GM19452 (cell line): ENCODE results near the gene SCML1.
A peak's percentile ranks its signal among the peaks of the same experiment; 100 is the strongest.
"Not testable (repeated sequence)": the region's sequence is repeated elsewhere in the genome, so short reads cannot be mapped to it uniquely, and the experiment has no call there.

Experiments
- ATAC-seq: cut with Tn5 transposase; IDR thresholded peaks from one replicate; pipeline ENCODE4 v1.9.1; 2021; ENCODE audit not compliant: unreplicated experiment

Gene SCML1

DNA sequence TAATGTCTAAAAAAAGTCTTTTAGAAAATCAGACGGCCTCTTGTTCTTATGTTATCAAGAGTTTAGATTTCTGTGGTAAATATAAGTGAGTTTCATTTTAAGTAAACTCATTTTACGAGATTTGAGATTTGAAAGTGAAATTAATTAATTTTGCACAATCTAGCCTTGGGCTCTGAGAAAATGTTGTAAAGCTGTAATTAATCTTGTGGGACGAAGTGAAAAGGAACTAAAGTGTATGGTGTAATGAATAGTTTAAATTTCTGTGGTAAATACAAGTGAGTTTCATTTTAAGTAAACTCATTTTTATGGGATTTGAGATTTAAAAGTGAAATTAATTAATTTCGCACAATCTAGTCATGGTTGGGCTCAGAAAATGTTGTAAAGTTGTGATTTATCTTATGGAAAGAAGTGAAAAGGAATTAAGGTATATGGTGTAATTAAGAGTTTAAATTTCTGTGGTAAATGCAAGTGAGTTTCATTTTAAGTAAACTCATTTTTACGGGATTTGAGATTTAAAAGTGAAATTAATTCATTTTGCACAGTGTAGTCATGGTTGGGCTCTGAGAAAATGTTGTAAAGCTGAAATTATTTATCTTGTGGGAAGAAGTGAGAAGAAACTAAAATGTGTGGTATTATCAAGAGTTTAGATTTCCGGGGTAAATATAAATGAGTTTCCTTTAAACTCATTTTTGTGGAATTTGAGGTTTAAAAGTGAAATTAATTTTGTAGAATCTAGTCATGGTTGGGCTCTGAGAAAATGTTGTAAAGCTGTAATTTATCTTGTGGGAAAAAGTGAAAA lies 1.6 kb downstream of the SCML1 start:
- no peak for ATAC-seq

DNA sequence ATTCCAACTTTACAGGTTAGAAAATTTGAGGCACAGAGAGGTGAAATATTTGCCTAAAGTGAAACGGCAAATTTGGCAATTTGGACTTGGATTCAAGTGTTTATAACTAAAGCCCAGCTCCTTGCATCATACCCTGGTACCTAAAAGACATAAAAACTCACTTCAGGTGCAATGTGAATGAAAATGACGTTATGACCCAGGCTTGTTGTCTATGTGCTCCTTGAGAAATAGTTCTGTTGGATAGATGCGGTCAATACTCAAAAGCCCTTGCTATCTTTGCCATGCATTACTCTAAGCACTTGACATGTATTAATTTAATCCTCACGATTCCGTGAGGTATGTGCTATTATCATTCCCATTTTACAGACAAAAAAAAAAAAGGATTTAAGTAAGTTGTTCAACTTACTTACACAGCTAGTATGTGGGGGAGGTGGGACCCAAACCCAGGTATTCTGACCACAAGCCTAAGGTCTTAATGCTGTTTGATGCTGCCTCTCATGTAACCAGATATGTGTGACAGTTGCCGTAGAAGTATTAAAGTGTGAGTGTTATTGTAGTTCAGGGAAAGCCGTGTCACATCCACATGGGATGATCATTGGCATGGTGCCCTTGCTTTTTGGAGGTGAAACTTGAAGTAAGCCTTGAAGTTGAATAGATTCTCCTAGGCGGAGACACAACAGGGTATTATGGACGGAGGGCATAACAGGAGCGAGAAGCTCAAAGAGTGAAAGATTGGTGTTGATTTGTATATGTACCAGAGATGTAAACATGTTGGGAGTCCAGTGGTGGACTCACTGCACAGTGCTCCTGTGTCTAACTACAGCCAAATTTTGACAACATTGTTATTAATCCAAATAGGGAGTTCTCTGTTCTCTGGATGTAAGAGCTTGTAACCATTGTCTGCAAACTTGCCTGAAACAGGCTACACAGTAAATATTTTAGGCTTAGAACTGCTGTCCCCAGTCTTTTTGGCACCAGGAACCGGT lies 3.1 kb downstream of the SCML1 start:
- ATAC-seq, result no peak

DNA sequence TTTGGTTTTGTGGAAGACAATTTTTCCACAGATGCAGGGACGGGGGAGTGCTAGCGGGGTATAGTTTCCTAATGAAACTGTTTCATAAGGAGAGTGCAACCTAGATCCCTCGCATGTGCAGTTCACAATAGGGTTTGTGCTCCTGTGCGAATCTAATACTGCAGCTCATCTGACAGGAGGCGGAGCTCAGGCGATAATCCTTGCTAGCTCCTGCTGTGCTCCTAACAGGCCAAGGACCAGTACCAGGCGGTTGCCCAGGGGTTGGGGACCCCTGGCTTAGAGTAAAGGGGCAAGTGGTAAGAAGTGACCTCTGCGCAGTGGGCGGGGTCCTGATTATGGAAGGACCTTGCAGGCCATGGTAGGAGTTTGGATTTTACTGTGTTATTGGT lies 3.8 kb downstream of the SCML1 start:
- no peak for ATAC-seq

DNA sequence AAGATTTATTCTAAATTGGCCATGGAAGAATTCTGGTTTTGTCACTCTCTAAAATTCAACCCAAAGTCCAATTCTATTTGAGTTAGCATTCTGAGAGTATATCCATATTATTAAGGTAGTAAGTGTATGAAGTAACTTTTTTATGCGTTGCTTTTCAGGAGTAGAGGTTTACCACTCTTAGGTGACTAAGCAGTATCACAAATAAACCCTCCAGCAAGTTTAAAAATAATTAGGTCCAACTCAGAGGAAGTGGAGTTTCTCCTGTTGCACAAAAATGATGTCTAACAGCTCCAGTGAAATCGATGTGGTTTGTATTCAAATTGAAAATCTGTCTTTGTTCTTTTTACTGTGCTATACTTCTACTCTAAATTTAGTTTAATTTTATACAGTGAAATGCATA lies 6.6 kb downstream of the SCML1 start:
- no peak for ATAC-seq

DNA sequence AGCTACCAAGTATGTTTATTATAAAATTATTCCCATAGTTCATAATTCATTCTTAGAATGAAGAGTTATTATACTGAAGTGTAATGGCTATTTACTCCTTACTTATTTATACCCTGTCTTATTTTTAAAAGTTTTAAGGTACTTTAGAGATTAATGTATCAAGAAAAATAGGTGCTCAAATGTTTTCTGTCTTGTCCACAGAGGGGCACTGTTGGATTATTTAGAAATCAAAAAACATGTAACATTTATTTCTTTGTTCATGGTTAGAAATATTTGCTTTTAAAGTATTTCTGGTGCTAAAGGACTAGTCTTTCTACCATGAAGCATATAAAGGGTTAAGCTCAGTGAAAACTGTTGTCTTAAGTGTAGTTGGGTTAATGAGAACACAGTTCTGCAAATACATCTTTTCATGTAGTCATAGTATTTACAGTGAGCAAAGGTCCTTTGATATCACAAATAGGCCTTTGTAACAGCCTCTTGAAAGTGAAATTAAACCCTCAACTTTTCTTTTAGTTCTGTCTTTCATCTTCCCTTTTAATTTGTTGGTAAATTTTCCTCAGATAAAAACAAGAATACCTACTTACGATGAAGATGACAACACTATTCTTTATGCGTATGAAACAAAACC lies 7.7 kb downstream of the SCML1 start:
- ATAC-seq, result no peak

DNA sequence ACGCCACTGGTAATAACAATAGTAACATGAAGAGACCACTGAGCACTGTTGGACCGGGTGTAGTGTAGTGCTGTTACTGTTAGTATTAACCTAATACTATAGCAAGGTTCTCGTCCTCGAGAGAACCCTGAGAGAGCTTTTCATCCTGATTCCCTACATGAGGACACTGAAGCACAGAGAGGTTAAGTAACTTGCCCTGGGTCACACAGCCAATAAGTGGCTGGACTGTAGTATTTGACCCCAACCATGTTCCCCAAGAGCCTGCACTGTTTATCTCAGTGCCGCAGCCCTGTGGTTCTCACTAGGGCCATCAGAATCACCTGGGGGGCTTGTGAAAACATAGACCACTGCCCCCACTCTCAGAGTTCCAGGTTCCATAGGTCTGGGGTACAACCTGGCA lies 10.4 kb downstream of the SCML1 start:
- no peak for ATAC-seq

DNA sequence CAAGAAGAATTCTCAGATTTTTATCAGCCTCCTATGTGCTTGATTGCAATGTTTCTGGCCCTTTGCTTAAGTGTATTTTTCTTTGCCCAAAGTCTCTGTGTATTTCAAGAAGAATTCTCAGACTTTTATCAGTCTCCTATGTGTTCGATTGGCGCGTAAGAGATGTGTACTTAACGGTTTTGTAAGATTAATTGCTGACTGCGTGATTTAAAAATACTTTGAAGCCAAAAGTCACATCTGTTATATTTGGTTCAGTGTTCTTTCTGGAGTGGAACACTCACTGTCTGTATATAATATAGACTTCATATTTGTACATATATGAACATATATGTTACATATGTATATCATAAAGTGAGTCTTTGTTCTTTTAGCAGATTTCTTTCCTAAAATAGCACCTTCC lies 11.4 kb downstream of the SCML1 start:
- no peak for ATAC-seq

DNA sequence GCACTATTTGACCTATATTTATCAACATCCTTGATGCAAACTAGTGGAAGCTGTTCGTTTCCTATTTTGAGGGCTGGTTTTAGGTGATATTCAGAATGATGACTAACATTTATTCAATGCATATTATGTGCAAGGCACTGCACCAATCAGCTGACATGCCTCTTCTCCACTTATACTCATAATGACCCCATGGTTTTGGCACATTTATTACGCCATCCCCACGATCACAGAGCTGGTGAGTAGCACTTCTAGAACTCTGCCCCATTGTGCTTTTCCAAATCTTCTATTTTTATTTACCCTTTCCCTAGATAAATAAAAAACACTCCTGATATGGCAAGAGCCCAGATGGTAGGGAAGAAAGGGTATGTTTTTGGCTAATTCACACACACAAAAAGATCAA lies 13.1 kb downstream of the SCML1 start:
- ATAC-seq, result no peak

DNA sequence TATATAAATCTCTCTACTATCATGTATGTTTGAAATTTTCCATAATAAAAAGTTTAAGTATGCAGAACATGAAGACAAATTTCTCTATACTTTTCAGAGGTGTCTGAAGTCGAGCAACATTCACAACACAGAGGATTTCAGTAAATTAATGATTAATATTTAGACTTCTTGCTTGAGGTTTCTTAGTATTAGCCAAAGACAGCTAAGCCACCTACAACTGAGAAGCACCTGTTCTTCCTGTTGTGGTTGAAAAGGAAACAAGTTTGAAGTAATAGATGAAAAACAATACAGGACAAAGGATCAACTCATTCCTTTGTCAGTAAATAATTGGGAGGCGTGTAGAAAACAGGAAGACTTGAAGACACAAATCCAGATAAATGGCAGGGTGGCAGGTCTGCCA lies 21.1 kb downstream of the SCML1 start:
- peak; percentile 96 for ATAC-seq

DNA sequence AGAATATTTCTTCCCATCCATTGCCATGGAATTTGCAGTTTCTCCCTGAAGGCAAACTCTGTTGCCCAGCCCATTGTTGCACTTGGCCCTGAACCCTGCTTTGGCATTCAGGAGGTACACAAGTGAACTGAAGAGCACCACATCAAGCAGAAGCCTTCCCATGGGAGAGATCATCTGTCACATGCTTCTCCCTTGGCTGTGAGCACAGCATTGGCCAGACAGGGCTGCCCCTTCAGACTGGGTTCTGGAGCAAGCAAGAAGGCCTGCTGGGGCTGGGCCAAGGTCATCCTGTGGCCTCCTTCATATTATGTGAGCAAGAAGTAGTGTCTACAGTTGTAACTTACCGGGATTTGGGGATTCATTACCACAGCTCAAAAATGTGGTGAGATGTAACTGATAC lies 22.7 kb downstream of the SCML1 start:
- ATAC-seq, result no peak

DNA sequence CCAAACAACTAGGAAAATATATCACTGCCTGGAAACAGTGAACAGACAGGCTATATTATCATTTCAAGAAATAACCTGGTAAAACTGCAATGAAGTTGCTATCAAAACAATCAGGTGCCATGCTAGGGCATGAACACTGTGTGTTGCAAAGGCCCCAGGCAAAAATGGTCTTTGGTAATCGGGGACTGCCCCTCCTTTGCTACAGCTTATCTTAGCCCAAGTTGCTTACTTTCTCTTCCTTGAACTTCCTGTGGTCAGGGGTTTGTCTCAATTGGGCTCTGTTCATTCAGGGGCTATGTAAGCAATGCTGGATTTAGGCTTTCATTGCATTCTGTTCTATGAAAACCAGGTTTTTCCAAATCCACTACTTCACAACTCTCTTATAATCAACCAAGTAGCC lies 30.4 kb downstream of the SCML1 start:
- ATAC-seq, result no peak

DNA sequence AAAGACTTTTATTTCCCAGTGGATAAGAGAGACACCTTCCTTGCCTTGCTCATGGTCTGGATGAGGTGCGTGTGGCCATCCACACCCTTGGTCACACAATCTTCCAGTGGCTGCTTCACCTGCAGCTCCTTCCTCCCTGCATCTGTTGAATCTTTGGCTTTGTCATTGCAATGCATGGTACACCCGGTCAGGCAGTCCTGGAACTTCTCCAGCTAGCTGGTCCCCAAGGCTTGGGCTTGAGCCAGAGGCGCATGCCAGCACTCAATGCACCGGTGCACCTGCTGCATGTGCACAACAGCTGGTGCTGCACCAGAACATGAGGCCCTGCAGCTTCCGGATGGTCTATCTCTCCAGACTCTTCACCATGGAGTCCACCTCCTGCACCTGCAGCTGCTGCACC lies 31.7 kb downstream of the SCML1 start:
- no peak for ATAC-seq

DNA sequence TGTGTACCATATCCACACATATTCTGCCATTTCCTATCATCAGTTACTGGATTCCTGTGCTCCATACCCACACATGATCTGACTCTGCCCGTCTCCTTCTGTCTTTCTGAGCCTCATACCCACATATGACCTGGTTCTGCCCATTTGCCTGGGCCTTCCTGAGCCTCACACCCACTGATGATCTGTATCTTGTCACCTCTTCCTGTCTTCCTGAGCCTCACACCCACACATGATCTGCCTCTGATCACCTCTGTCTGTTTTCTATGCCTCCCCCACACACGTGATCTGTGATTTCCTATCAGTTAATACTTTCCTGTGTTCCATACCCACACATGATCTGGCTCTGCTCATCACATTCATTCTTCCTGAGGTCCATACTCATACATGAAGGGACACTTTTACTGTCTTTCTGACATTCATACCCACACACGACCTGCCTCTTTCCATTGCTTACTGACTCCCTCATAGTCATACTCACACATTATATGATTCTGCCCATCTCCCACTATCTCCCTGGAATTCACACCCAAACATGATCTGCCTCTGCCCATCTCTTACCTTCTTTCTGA lies 32.5 kb downstream of the SCML1 start:
- no peak for ATAC-seq

DNA sequence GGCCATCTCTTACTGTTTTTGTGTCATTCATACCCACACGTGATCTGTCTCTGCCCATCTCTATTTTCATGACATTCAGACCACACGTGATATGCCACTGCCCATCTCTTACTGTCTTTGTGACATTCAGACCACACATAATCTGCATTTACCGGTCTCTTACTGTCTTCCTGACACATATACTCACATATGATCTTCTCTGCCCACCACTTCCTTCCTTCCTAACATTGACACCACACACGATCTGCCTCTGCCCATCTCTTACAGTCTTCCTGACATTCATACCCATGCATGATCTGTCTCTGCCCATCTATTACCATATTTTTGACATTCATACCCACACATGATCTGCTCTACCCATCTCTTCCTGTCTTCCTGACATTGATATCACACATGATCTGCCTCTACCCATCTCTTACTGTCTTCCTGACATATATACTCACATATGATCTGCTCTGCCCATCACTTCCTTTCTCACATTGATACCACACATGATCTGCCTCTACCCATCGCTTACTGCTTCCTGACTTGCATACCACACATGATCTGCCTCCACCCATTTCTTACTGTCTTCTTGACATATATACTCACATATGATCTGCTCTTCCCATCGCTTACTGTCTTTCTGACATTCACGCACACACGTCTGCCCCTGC lies 36.1 kb downstream of the SCML1 start:
- ATAC-seq, result no peak

DNA sequence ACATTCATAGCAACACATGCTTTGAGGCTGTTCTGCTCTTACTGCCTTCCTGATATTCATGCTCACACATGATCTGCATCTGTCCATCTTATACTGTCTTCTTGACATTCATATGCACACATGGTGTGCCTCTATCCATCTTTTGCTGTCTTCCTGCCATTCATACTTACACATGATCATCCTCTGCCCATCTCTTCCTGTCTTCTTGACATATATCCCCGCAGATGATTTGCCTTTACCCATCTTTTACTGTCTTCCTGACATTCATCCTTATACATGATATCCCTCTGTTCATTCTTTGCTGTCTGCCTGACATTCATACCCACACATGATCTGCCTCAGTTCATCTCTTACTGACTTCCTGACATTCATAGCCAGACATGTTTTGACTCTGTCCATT lies 36.8 kb downstream of the SCML1 start:
- no peak for ATAC-seq

DNA sequence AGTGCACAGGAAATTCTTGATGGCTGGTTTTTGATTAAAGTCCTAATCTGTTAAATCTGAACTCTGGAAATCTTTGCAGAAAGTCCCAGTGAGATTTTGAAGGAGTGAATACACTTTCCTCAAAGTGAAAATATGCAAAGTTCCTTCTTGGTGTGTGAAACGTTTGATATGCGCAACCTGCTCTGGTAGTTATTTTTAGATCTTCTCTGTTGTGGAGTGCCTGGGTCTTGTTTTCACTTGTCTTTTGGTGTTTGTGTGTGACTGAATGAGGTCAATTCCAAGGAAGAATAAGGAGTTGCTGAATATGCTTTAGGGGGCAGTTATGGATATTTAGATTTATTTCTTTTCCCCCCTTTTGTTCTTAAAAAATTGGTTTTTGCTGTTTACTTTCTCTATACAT lies 41.7 kb downstream of the SCML1 start:
- no peak for ATAC-seq

DNA sequence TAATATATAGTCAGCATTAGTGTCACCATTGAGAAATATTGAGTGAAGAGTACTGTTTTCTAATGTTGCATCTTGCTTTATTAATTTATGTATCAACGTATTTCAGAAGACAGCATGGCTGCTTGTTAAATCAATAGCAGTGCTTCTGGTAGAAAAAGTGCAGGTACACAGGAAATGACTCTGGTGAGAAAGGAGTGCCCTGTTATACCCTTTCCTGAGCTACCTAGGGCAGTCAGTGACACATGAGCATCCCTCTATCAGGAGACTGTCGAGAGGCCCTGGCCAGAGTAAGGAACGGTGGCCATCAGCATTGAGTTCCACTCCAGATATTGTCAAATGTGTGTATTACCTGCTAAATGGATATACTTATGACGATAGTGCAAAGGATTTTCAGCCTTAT lies 42.1 kb downstream of the SCML1 start:
- no peak for ATAC-seq

DNA sequence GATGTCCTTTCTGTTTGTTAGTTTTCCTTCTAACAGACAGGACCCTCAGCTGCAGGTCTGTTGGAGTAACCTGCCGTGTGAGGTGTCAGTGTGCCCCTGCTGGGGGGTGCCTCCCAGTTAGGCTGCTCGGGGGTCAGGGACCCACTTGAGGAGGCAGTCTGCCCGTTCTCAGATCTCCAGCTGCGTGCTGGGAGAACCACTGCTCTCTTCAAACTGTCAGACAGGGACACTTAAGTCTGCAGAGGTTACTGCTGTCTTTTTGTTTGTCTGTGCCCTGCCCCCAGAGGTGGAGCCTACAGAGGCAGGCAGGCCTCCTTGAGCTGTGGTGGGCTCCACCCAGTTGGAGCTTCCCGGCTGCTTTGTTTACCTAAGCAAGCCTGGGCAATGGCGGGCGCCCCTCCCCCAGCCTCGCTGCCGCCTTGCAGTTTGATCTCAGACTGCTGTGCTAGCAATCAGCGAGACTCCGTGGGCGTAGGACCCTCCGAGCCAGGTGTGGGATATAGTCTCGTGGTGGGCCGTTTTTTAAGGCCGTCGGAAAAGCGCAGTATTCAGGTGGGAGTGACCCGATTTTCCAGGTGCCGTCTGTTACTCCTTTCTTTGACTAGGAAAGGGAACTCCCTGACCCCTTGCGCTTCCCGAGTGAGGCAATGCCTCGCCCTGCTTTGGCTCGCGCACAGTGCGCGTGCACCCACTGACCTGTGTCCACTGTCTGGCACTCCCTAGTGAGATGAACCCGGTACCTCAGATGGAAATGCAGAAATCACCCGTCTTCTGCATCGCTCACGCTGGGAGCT lies 49.5 kb downstream of the SCML1 start:
- not testable (repeated sequence) for ATAC-seq

DNA sequence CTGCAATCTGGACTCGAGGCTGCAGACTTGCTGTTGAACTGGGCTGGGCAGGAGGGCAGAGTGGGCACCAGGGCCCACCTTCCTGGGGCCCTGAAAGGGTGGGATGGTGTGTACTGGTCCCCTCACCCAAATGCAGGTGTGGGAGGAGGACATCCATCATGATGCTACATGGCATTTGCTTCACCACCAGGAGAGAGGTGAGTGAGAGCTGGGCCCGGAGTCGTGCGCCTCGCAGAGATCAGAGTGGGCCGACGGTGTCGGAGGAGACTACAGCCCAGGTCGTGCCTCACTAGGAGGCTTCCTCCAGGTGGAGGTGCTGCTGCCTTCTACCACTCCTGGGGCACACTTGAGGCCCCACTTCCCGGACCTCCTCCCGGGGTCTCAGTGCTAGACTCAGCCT lies 50.3 kb downstream of the SCML1 start:
- ATAC-seq, result no peak

DNA sequence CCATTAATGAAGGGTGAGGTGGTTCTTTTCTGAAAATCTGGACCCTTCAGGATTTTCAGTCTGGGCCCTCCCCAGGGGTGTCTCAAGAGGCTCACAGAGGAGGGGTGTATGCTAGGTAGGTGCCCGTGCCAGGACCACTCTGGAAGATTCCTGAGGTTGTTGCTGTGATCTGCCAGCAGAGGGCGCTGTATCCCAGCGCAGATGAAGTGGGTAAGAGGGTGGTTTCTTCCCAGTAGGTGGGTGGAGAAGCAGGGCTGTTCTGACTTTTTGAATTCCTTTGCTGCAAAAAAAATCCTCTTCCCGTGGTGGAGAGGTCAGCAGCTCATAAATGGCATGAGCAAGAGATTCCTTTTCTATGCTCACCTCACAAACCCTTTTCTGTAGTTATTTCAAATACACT lies 51.1 kb downstream of the SCML1 start:
- ATAC-seq, result no peak
